Muscle layer of colon (tissue), 2 donors: Measurements from ENCODE around the gene DRGX.

Source experiments
- H3K27ac ChIP-seq: one replicate; pipeline ENCODE4 v1.7.0; 2013; ENCODE audit warnings: low read depth, mild to moderate bottlenecking, low read length, moderate library complexity
- H3K27me3 ChIP-seq, 2 donors: one replicate each; pipeline ENCODE4 v1.7.0; 2013; ENCODE audit warnings: low read length in 2 of 2, mild to moderate bottlenecking in 2 of 2; ENCODE audit not compliant: insufficient read depth in 2 of 2, control insufficient read depth in 1 of 2
- H3K36me3 ChIP-seq: one replicate; pipeline ENCODE4 v1.7.0; 2013; ENCODE audit warnings: mild to moderate bottlenecking, low read length; ENCODE audit not compliant: insufficient read depth
- H3K4me1 ChIP-seq: one replicate; pipeline ENCODE4 v1.7.0; 2013; ENCODE audit warnings: mild to moderate bottlenecking, low read length; ENCODE audit not compliant: insufficient read depth
- H3K4me3 ChIP-seq, 2 donors: one replicate each; pipeline ENCODE4 v1.7.0; 2013; ENCODE audit warnings: low read length in 2 of 2, low read depth in 1 of 2, mild to moderate bottlenecking in 1 of 2, moderate library complexity in 1 of 2
- H3K9ac ChIP-seq: one replicate; pipeline ENCODE4 v1.7.0; 2013; ENCODE audit warnings: low read length
- H3K9me3 ChIP-seq: one replicate; pipeline ENCODE4 v1.7.0; 2013; ENCODE audit warnings: mild to moderate bottlenecking, low read length
- donor health status: abdominal sarcoma.
- donor health status: Adenocarcinoma of cecum.

DRGX gene

DNA sequence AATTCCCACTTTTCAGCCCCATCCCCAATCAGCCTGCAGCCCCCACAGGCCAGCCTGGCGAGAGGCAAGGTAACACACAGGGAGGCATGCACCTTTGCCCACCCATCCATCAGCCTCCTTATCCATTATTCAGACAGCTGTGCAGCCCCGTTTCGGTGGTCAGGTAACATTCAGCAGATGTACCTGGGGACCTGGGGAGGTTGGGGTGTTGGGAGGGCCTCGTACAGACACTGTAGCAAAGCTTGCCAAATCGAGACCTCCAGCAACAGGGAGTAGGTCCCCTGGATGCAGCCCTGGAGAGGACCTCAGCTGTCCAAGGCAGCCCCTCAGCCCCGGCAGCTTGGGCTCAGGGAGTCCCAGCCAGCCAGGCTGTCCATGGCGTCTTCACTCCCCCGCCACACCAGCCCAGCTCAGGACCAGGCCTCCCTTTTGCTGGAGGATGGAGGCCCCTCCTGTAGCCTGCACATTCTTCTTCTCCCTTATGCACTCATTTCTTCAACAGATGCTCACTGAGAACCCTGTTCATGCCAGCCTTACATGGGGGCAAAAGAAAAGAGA is 8.5 kb upstream of the DRGX start:
- no peaks in the 10 kb centered on the region for H3K9me3 ChIP-seq
- peaks cover 8 to 29% of the 10 kb centered on the region in 2 donors for H3K27me3 ChIP-seq
- no peaks in the 10 kb centered on the region for H3K4me1 ChIP-seq
- H3K27ac ChIP-seq, result no peak overlapping the region
- no peak overlapping the region for H3K9ac ChIP-seq
- no peak overlapping the region for H3K4me3 ChIP-seq
- no peaks in the 10 kb centered on the region for H3K36me3 ChIP-seq

GRCh38 chr10:49403363-49403762 is 7.5 kb upstream of the DRGX start:
- Histone ChIP-seq H3K9ac (no peak overlapping the region), H3K9me3 (no peaks in the 10 kb centered on the region), H3K4me1 (no peaks in the 10 kb centered on the region), H3K27ac (no peak overlapping the region), H3K36me3 (no peaks in the 10 kb centered on the region), H3K4me3 (no peak overlapping the region), H3K27me3 (peaks cover 13 to 37% of the 10 kb centered on the region in 2 donors)

- H3K4me1 ChIP-seq, result no peaks in the 10 kb centered on the region
- no peak overlapping the region for H3K4me3 ChIP-seq
- no peaks in the 10 kb centered on the region for H3K36me3 ChIP-seq
- peaks cover 24 to 55% of the 10 kb centered on the region in 2 donors for H3K27me3 ChIP-seq
- no peaks in the 10 kb centered on the region for H3K9me3 ChIP-seq
- no peak overlapping the region for H3K27ac ChIP-seq
- H3K9ac ChIP-seq, result no peak overlapping the region
These were observed 4.5 kb upstream of the DRGX start for GRCh38 chr10:49400365-49400764.

- Histone ChIP-seq H3K27me3 (peaks cover 32 to 62% of the 10 kb centered on the region in 2 donors), H3K4me1 (no peaks in the 10 kb centered on the region), H3K36me3 (no peaks in the 10 kb centered on the region), H3K9me3 (no peaks in the 10 kb centered on the region), H3K9ac (no peak overlapping the region), H3K27ac (no peak overlapping the region), H3K4me3 (no peak overlapping the region)
These were observed 3.1 kb upstream of the DRGX start for GRCh38 chr10:49398986-49399385.

DNA sequence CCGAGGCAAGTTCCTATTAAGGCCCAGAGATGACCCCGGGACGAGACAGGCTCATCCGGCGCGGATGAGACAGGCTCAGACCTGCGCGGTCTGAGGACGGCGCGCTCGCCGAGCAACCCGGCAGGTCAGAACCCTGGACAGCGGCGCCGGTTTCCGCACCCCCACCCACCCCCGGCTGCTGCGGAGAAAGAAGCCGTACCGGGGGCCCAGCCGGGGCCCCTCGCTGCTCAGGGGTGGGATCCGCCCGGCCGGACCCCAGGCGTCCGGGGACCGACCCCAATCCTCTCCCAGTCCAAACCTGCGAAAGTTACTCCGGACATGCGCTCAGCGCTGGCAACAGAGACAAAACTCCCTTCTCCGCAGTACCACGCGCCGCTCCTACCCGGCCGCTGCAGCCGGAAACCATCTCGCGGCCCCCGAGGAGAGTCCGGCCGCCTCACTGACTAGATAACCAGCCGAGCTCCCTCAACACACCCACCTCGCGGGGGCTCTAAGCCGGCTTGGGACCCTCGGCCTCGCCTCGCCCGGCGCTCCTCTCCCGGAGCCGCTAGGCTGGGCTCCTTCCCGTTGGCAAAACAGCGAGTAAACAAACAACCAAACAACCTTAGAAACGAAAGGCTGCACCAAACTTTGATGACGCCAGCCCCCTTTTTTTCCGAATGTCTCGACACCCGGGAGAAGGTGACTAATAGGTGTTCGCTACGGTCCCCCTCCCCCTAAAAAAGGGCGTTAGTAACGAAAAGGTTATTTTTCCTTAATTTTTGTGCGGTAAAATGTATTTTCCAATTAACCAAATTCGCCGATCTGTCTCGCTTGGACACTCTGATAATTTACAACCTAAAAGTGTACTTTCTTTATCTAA is 2.3 kb upstream of the DRGX start:
- no peak overlapping the region for H3K9ac ChIP-seq
- H3K27ac ChIP-seq, result no peak overlapping the region
- no peaks in the 10 kb centered on the region for H3K9me3 ChIP-seq
- no peaks in the 10 kb centered on the region for H3K4me1 ChIP-seq
- no peaks in the 10 kb centered on the region for H3K36me3 ChIP-seq
- H3K27me3 ChIP-seq, result peaks cover 38 to 61% of the 10 kb centered on the region in 2 donors
- H3K4me3 ChIP-seq, result no peak overlapping the region

- Histone ChIP-seq H3K9me3 (no peaks in the 10 kb centered on the region), H3K4me1 (no peaks in the 10 kb centered on the region), H3K27ac (no peak overlapping the region), H3K4me3 (no peak overlapping the region), H3K36me3 (no peaks in the 10 kb centered on the region), H3K9ac (no peak overlapping the region), H3K27me3 (peaks cover 38 to 61% of the 10 kb centered on the region in 2 donors)
These were observed 1.4 kb upstream of the DRGX start for GRCh38 chr10:49397036-49397999.

DNA sequence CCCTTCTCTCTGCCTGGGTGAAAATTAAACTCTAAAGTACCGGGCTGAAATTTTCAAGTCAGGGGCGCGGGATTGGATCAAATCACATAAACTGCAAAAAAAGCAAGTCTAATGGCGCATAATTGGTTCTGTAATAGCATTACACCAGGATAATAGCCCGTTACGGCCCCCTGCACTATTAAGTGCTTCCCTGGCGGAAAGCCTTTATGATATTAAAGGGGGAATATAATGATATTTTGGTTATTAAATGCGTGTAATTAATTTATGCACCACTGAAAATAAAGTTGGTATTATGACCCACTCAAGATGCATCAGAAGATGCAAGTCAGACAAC is 744 bp upstream of the DRGX start:
- Histone ChIP-seq H3K4me1 (no peaks in the 10 kb centered on the region), H3K9ac (no peak overlapping the region), H3K27ac (no peak overlapping the region), H3K36me3 (no peaks in the 10 kb centered on the region), H3K9me3 (no peaks in the 10 kb centered on the region), H3K4me3 (no peak overlapping the region), H3K27me3 (peaks cover 38 to 56% of the 10 kb centered on the region in 2 donors)

DNA sequence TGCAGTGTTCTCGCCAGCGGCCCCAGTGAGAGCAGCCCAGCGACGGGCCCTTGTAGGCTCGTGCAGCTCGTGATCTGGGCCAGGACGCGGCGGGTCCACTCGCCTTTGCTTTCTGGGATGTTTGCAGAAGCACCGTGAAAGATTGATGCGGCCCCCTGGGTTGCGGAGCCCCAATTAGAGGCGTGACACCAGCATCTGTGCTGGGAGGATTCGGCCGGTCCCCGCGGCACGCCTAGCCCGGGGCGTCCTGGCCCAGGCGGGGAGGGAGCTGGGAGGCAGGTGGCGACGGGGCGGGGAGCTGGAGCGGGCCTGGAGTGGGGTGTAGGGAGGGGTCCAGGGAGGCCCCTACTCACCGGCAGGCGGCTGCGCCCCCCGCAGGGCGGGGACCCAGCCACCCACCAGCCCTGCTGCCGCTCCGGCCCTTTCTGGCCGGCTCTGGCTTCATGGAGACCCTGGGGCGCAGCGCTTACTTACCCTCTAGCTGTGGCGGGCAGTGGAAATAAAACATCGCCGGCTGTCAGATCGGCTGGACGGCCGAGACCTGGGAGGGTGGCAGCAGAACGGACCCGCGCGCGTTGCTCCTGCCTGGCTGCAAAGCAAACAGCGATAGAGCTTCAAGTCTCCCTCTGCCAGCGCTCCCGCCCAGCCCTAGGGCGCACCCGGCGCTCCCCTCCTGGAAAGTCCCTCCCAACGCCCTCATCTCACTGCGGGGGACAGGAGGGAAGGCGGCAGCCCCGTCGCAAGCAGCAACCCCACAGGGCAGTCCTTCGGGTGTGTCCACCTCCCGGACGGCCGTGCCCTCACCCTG is 752 bp downstream of the DRGX start:
- Histone ChIP-seq H3K4me3 (no peak overlapping the region), H3K27me3 (peaks cover 37 to 56% of the 10 kb centered on the region in 2 donors)

GRCh38 chr10:49393757-49394156 is 2.1 kb downstream of the DRGX start:
- peaks cover 29 to 50% of the 10 kb centered on the region in 2 donors for H3K27me3 ChIP-seq
- no peak overlapping the region for H3K4me3 ChIP-seq
- no peaks in the 10 kb centered on the region for H3K36me3 ChIP-seq
- no peaks in the 10 kb centered on the region for H3K4me1 ChIP-seq
- H3K9me3 ChIP-seq, result no peaks in the 10 kb centered on the region
- H3K27ac ChIP-seq, result no peak overlapping the region
- H3K9ac ChIP-seq, result no peak overlapping the region

More for the DNA sequence above, 752 bp downstream of the DRGX start:
- Histone ChIP-seq H3K9me3 (no peaks in the 10 kb centered on the region), H3K9ac (no peak overlapping the region), H3K27ac (no peak overlapping the region), H3K36me3 (no peaks in the 10 kb centered on the region), H3K4me1 (no peaks in the 10 kb centered on the region)

GRCh38 chr10:49393301-49393700 is 2.6 kb downstream of the DRGX start:
- H3K4me3 ChIP-seq, result no peak overlapping the region
- H3K27me3 ChIP-seq, result peaks cover 24 to 47% of the 10 kb centered on the region in 2 donors
- no peaks in the 10 kb centered on the region for H3K36me3 ChIP-seq
- no peaks in the 10 kb centered on the region for H3K9me3 ChIP-seq
- no peak overlapping the region for H3K27ac ChIP-seq
- no peaks in the 10 kb centered on the region for H3K4me1 ChIP-seq
- H3K9ac ChIP-seq, result no peak overlapping the region
